Colonic mucosa (tissue), 4 donors: ENCODE data around the gene ACTR6. TPM values are rescaled to one million over a fixed set of nuclear protein-coding genes. Genes with fewer than 3 reads are reported as not detected.
"Not testable (repeated sequence)": the region's sequence is repeated elsewhere in the genome, so short reads cannot be mapped to it uniquely, and the experiment has no call there.

Source experiments
- DNase-seq: peaks from one replicate; pipeline ENCODE4 v3.0.0-alpha.2; 2020
- H3K27ac ChIP-seq: fragments of 200-600 bp; one replicate; pipeline ENCODE4 v1.8.0; 2021
- H3K27me3 ChIP-seq: fragments of 200-600 bp; one replicate; pipeline ENCODE4 v1.8.0; 2021
- H3K36me3 ChIP-seq: fragments of 200-600 bp; one replicate; pipeline ENCODE4 v1.8.0; 2021
- H3K4me1 ChIP-seq: fragments of 200-600 bp; one replicate; pipeline ENCODE4 v1.8.0; 2021; ENCODE audit warnings: mild to moderate bottlenecking
- H3K4me3 ChIP-seq: fragments of 200-600 bp; one replicate; pipeline ENCODE4 v1.8.0; 2021
- H3K9ac ChIP-seq, 2 donors: one replicate each; pipeline ENCODE4 v1.7.0; 2013; ENCODE audit warnings: control low read depth in 2 of 2, low read depth in 2 of 2, low read length in 2 of 2
- H3K9me3 ChIP-seq: fragments of 200-600 bp; one replicate; pipeline ENCODE4 v1.8.0; 2021
- intact Hi-C: fragments of 100-400 bp; cut with DNase I; formaldehyde crosslinking; loops from one replicate; pipeline ENCODE4 v1.14.1; 2022
- total RNA-seq, 2 donors: library from RNA; stranded (reverse); fragmentation: NEBNext Ultra II Directional in 1 of 2; extraction: Animal tissue kit (Norgen Biotek cat#: 25700) in 1 of 2; gene quantifications; one replicate each; pipeline ENCODE4 v1.2.1, GENCODE V29; 2021
- TF ChIP-seq, protein P1 (sequence below): fragments of 200-600 bp; IDR thresholded peaks from one replicate; pipeline ENCODE4 v1.8.0; 2022; ENCODE audit warnings: antibody characterized with exemption, mild to moderate bottlenecking
- donor health status: healthy.
- donor health status: DM: no; HTN: no; CAD: no.
- donor health status: DM: no; HTN: no; CAD: no.

The ACTR6 gene
- total RNA-seq, 2 donors from 2014 or later: 24.3 to 37.7 TPM

DNA sequence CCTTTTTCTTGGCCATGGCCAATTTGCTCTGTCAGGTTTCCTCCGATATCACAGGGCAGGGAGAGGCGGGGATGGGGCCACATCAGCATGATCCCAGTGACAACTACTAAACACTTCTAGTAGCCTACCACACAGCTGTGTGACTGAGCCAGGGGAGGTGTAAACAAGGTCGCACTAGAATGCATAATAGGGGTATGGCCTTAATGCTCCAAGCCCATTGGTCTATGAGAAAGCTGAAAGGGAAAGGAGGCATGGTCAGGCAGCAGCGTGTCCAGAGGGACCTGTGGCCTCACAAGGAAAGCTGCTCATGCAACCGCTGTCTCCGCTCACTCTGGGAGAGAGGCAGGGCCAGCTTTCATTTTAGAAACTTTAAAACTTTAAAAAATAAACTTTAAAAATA is 27.5 kb upstream of the ACTR6 start:
- no peak overlapping the region for H3K9ac ChIP-seq
- H3K4me1 ChIP-seq: no peaks in the 10 kb centered on the region
- no peak for DNase-seq
- intact Hi-C loops: no loop called here
- H3K9me3 ChIP-seq: no peaks in the 10 kb centered on the region
- H3K36me3 ChIP-seq: no peaks in the 10 kb centered on the region
- H3K27ac ChIP-seq: no peak overlapping the region
- no peak overlapping the region for H3K4me3 ChIP-seq
- TF ChIP-seq, protein P1, sequence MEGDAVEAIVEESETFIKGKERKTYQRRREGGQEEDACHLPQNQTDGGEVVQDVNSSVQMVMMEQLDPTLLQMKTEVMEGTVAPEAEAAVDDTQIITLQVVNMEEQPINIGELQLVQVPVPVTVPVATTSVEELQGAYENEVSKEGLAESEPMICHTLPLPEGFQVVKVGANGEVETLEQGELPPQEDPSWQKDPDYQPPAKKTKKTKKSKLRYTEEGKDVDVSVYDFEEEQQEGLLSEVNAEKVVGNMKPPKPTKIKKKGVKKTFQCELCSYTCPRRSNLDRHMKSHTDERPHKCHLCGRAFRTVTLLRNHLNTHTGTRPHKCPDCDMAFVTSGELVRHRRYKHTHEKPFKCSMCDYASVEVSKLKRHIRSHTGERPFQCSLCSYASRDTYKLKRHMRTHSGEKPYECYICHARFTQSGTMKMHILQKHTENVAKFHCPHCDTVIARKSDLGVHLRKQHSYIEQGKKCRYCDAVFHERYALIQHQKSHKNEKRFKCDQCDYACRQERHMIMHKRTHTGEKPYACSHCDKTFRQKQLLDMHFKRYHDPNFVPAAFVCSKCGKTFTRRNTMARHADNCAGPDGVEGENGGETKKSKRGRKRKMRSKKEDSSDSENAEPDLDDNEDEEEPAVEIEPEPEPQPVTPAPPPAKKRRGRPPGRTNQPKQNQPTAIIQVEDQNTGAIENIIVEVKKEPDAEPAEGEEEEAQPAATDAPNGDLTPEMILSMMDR: no peak
- H3K27me3 ChIP-seq: no peaks in the 10 kb centered on the region

DNA sequence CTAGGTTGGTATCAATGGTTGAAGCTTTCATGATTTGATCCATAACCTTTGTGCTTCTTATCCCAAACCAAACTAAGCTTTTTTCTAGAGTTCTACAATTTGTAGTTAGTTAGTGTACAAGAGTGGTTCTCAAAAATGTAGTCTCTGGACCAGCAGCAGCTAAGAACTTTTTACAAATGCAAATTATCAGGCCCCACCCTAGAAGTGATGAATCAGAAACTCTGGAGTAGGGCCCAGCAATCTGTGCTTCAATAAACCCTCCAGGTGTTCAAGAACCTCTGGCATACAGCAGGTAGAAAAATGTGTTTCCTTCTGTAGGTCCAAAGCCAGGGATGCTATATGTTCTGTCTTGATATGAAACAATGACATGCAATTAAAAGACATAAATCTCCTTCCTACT is 26.1 kb upstream of the ACTR6 start:
- intact Hi-C loops: no loop called here
- Histone ChIP-seq H3K27ac (no peak overlapping the region), H3K27me3 (no peaks in the 10 kb centered on the region), H3K9ac (no peak overlapping the region), H3K4me3 (no peak overlapping the region), H3K4me1 (no peaks in the 10 kb centered on the region), H3K36me3 (no peaks in the 10 kb centered on the region), H3K9me3 (no peaks in the 10 kb centered on the region)
- TF ChIP-seq, protein P1: no peak
- DNase-seq: no peak

DNA sequence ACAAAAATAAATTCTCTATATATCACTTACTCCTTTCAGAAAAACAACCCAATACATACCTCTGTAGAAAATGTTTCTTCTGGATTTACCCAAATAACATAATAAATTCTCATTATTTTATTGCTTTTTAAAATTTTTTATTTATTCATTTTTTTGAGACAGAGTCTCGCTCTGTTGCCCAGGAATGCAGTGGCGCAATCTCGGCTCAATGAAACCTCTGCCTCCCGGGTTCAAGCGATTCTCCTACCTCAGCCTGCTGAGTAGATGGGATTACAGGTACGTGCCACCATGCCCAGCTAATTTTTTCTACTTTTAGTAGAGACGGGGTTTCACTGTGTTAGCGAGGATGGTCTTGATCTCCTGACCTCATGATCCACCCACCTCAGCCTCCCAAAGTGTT is 24.1 kb upstream of the ACTR6 start:
- DNase-seq, H3K36me3 ChIP-seq, H3K27ac ChIP-seq, intact Hi-C loops, H3K9me3 ChIP-seq, H3K9ac ChIP-seq, H3K27me3 ChIP-seq, H3K4me3 ChIP-seq, H3K4me1 ChIP-seq: not testable (repeated sequence)

- Histone ChIP-seq H3K4me1 (no peaks in the 10 kb centered on the region), H3K9ac (no peak overlapping the region), H3K27ac (no peak overlapping the region), H3K9me3 (no peaks in the 10 kb centered on the region), H3K36me3 (no peaks in the 10 kb centered on the region), H3K27me3 (no peaks in the 10 kb centered on the region), H3K4me3 (no peak overlapping the region)
- DNase-seq: no peak
- intact Hi-C loops: no loop called here
- TF ChIP-seq, protein P1: no peak
These were observed 21.4 kb upstream of the ACTR6 start for GRCh38 chr12:100179252-100179651.

- H3K27ac ChIP-seq: no peak overlapping the region
- no peak for DNase-seq
- H3K9ac ChIP-seq: no peak overlapping the region
- H3K27me3 ChIP-seq: no peaks in the 10 kb centered on the region
- no peaks in the 10 kb centered on the region for H3K4me1 ChIP-seq
- no peaks in the 10 kb centered on the region for H3K36me3 ChIP-seq
- no peaks in the 10 kb centered on the region for H3K9me3 ChIP-seq
- TF ChIP-seq, protein P1: no peak
- intact Hi-C loops: no loop called here
- H3K4me3 ChIP-seq: no peak overlapping the region
These were observed 16.0 kb upstream of the ACTR6 start for GRCh38 chr12:100184549-100185145.

DNA sequence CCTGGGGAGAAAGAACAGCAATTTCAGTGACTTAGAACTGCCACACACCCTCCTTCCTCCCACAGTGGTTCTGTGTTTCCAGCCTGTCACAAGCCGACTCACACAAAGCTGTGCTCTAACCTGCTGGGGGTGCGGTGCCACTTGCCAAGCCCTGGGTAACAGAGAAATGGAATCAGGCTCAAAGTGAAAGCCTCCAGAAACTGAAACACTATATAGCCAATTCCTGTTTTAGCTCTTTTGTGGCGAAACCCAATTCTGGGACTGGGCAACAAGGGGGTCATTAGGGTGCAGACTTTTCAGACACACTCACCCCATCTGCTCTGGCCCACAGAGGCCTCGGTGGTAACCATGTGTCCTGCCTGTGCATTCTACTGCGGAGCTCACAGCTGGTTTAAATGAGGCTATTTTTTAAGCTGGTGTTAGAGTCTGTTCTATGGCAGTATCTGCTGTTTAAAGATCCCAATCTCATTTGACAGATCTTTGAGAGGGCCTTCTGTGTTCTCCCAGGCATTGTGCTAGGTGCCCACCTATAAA is 15.2 kb upstream of the ACTR6 start:
- H3K4me1 ChIP-seq: no peaks in the 10 kb centered on the region
- no peaks in the 10 kb centered on the region for H3K27me3 ChIP-seq
- intact Hi-C loops: no loop called here
- H3K4me3 ChIP-seq: no peak overlapping the region
- no peak overlapping the region for H3K27ac ChIP-seq
- H3K36me3 ChIP-seq: no peaks in the 10 kb centered on the region
- H3K9me3 ChIP-seq: no peaks in the 10 kb centered on the region
- TF ChIP-seq, protein P1: no peak
- no peak for DNase-seq
- no peak overlapping the region for H3K9ac ChIP-seq
